MV-4-11 (cell line): ENCODE data around the gene LYST.
"Not testable (repeated sequence)": the region's sequence is repeated elsewhere in the genome, so short reads cannot be mapped to it uniquely, and the experiment has no call there.

ENCODE experiments used
- DNase-seq: peaks from one replicate; lab custom pipeline; 2025; lab: John Stamatoyannopoulos, UW

LYST gene

GRCh38 chr1:235652364-235652763 lies 214.3 kb downstream of the LYST start:
- DNase-seq: no peak

GRCh38 chr1:235651170-235651806 lies 215.4 kb downstream of the LYST start:
- no peak for DNase-seq

GRCh38 chr1:235650341-235651169 lies 216.2 kb downstream of the LYST start:
- DNase-seq: no peak

GRCh38 chr1:235649368-235650163 lies 217.1 kb downstream of the LYST start, which contains the start of gene GNG4:
Gene GNG4 (minus strand): TSS chr1:235649784. CDS start chr1:235583838, 65,946 bp downstream.
- no peak for DNase-seq

- no peak for DNase-seq
Measured at GRCh38 chr1:235648954-235649367, 217.7 kb downstream of the LYST start.

GRCh38 chr1:235648407-235648907 lies 218.2 kb downstream of the LYST start:
- DNase-seq: no peak

- DNase-seq: not testable (repeated sequence)
Measured at GRCh38 chr1:235647537-235647936, 219.2 kb downstream of the LYST start.

GRCh38 chr1:235646463-235646862 lies 220.2 kb downstream of the LYST start:
- DNase-seq: no peak

GRCh38 chr1:235644693-235645305 lies 221.9 kb downstream of the LYST start:
- no peak for DNase-seq

GRCh38 chr1:235643837-235644692 lies 222.6 kb downstream of the LYST start:
- no peak for DNase-seq

GRCh38 chr1:235642943-235643371 lies 223.7 kb downstream of the LYST start:
- no peak for DNase-seq

GRCh38 chr1:235642011-235642942 lies 224.4 kb downstream of the LYST start:
- peak; percentile 31 for DNase-seq

GRCh38 chr1:235640580-235640979 lies 226.1 kb downstream of the LYST start:
- no peak for DNase-seq

- no peak for DNase-seq
Measured at GRCh38 chr1:235639226-235640205, 227.2 kb downstream of the LYST start.

- DNase-seq: not testable (repeated sequence)
Measured at GRCh38 chr1:235638612-235639011, 228.1 kb downstream of the LYST start.

GRCh38 chr1:235637756-235638534 lies 228.8 kb downstream of the LYST start:
- DNase-seq: no peak

GRCh38 chr1:235635938-235636662 lies 230.6 kb downstream of the LYST start:
- DNase-seq: no peak
